DMS114 treated with DMSO at 0.1 percent for 48 hours (cell line): ENCODE results near the gene GCM1.

Experiments used
- DNase-seq: peaks from one replicate; lab custom pipeline; 2025; ENCODE audit not compliant: unreplicated experiment; lab: John Stamatoyannopoulos, UW

GCM1 gene

DNA sequence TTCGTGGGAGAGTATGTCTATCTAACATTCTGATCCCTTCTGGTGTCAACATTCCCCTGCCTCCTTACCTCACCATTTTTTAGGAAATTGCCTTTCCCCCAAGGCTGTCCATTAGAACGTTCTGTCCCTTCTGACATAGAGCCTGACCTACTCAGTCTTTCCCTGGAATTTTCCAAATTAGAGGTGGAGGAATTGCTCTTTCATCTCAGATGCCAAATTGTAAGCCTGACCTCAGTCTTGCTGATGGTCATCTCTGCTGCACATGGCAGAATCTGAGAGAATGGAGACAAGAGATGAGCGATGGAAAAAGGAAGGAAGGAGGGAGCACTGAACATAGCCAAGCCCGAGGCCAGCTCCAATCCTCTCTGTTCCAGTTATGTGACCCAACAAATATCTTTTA lies 5.4 kb upstream of the GCM1 start:
- DNase-seq = no peak

DNA sequence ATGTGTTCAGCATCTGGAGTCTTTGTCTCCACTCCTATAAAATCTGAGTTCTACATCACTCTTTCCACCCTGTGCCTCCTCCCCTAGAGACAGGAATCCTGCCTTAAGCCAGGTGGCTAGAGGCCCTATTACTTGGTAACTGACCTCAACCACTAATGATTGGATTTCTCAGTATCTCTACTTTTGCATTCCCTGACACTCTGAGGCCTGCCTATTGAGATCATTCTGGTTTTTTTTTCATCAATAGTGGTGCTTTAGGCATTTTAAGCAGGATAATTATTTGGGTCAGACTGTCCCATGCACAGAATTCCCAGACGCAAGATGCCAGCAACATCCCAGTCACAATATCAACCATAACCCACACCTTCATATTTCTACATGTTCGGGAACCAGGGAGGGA lies 3.9 kb upstream of the GCM1 start:
- no peak for DNase-seq

DNA sequence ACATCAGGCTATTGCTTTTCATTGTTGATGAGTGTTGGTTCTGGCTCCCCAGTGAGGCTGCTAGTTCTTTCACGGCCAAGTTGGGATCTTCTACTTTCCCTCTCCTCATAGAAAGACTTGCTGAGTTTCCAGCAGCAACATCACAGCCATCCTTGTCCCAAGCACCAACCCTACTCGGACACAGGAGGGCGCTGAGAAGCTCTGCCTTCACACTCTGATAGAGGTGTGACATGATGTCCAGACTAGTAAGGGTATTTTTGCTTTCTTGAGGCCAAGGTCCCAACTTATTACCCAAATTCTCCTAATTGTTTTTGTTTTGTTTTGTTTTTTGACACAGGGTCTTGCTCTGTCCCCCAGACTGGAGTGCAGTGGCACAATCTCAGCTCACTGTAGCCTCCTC lies 3.0 kb upstream of the GCM1 start:
- no peak for DNase-seq

DNA sequence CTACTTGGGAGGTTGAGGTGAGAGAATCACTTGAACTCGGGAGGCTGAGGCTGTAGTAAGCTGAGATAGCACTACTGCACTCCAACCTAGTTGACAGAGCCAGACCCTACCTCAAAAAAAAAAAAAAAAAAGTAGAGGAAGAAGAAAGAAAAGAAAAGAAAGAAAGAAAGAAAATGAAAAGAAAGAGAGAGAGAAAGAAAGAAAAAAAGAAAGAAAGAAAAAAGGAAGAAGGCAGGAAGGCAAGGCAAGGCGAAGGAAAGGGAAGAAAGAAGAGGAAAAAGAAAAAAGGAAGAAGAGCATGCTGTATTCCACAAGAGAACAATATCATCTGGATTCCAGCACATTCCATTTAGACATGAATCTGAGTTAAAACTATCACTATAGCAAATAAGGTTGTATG lies 3.8 kb downstream of the GCM1 start:
- DNase-seq = no peak

DNA sequence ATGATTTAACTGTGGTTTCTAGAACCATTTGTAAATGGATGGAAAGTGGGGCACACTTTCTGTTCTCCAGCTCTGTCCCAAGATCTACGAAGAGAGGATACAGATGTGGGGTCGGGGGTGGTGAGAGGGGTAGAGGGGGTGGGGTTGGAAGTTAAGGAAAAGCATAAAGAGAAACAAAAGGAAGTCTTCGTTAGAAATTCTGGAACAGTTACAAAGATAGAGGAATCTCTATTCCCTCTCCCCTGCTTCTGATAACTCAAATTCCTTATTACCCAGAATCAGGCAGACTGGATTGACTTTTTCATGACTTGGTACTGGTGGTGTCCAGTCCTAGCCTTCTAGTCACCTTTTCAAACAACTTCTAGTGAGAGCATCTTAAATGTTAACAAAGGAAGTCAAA lies 4.9 kb downstream of the GCM1 start:
- DNase-seq = no peak

DNA sequence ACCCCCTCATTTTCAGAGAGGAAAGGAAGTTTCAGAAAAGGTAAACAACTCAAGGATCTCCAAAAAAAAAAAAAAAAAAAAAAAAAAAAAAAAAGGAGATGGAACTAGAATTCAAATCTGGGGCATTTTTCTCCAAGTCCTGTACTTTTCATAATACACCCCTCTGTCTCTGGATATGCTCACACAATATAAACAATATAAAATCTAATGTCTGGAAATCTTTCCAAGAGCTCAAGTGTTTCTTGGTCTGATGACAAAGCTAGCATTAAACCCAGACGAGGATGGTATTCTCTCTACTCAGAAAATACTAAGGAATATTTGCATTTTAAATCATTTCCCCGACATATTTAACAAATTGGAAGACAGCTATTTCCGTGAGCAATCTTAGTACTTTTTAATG lies 5.8 kb downstream of the GCM1 start:
- no peak for DNase-seq

DNA sequence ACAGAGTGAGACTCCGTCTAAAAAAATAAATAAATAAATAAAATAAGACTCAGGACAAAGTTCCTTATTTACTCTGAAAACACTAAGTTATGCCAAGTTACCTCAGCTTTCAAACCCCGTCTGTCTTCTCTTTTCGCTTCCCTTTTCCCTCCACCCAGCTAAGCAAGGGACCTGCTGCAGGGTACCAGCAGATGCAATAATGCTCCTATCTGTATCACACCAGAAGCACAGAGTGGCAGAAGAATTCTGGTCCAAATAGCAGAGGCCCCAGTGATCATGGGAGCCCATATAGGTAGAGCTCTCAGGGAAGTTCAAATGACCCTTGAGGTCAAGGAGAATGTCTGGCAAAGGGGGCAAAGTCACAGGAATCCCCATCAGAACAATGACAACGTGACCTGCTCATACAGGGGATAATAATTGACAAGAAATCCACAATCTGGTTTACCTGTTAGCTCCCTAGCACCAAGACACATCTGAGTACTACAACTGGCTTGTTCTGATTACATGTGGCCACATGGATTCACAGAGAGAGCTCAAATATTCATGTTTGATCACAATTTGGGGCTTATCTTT lies 8.7 kb downstream of the GCM1 start:
- no peak for DNase-seq

DNA sequence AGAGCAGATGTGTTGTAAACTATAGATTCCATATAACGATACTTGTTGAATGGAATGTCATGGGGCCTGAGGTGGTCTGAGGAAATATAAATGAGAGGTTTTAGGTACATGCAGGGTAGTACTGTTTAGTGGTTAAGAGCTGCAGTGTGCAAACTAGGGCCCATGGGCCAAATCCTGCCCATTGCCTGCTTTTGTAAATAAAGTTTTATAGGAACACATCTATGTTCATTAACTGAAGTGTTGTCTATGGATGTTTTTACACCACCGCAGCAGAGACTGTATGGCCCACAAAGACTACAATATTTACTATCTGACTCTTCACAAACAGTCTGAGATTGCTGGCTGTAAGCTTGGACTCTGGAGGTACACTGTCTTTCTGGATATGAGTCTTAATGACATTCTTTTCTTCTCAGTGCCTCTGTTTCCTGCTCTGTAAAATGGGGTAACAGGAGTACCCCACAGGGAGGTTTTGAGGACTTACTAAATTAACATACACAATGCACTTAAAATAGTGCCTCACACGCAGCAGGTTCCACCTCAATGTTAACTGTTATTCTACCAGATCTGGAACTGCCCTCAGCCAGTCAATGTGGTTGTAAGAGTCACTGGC lies 12.5 kb downstream of the GCM1 start:
- DNase-seq = no peak

DNA sequence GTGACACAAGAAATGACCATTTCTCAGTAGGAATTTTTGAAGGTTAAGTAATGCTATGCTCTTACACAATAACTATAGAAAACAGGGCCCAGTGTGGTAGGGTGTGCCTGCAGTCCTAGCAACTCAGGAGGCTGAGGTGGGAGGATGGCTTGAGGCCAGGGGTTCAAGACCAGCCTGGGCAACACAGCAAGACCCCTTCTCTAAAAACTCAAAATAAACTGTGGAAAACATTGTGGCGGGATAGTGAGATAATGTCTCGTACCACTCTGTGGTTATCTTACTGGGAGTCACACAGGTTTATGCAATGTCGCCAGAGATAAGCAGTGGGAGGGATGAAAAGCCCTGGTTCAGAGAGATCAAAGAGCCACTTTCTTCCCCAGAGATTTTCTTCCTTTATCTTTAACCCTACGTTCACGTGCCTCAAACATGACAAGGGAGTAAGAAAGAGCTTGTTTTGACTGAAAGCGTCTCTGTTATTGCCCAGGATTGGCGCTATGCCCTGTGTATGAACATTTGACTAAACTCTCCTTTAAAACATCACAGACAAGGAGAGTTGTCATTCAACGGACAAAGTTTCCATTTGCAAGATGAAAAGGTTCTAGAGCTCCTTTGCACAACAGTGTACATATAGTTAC lies 13.9 kb downstream of the GCM1 start:
- DNase-seq = no peak

DNA sequence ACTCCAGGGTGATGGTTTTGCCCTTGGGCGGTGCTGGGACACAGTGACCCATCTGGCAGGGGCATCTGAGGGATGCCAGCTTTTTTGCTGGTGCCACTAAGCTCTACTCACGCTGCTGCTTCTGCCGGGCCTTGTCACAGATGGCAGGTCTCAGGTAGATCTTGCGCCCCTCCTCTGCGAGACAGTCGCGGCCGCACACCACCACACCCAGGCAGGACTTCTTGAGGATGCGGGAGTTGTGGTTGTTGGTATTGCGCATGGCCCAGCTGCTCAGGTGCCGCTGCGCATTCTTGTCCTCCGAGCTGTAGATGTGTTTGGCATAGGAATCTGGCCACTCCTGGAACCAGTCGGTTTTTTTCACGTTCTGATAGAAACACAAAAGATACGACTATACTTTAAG lies 14.7 kb downstream of the GCM1 start:
- DNase-seq = no peak

DNA sequence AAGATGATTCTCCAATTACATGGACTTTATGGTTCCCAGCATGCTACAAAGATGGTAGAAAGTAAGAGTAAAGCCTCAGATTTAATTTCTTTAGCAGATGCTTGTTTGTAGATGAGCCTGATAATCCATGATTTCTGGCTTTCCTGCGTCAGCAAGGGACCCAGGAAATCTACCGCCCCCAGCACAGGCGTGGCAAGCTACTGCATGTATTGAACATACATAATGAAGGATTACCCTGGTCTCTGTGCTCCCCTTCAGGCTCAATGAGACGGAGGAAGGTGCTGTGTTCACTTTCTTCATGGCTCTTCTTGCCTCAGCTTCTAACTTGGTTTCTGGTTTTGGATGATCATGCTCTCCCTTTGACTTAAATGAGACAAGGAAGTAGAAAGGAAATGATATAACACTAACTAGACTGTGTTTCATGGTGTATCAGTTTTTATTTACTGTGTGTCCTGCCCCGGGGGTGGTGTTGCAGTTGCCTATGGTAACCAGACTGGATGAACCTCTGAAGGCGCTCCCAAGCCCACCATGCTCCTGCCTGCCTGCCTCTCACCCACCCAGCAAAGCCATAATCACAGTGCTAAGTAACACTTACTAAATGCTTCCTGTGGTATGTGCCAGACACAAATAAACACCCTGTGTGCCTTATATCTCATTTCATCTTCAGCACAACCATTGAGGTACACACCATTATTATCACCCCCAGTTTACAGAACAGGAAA lies 17.9 kb downstream of the GCM1 start:
- DNase-seq = no peak

DNA sequence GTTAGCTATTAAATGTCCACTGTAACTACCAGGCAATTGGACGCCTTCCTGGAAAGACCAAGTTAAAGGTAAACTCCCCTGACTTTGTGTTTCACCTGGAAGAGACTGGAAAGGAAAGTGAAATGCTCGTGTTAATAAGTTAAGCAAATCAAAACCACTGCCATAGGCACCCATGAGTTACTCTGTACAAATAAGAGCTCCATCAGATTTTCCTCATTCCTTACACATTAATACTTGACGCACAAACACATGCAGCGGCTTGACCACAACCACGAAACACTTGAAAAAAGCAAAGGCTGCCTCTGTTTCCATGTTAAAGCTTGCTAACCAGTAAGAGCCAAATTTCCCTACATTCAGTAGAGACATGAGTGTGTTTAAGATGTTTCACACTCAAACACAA lies 19.8 kb downstream of the GCM1 start:
- no peak for DNase-seq

DNA sequence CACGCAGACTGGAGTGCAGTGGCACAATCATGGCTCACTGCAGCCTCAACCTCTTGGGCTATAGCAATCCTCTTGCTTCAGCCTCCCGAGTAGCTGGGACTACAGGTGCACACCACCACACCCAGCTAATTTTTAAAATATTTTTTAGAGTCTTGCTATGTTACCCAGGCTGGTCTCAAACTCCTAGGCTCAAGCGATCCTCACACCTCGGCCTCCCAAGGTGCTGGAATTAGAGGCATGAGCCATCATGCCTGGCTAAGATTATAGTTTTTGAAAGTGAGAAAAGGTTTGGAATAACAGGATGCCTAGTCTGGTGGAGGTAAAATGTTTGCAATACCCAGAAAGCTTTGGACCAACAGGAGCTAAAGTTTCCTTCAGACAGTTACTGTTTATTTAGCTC lies 23.4 kb downstream of the GCM1 start:
- no peak for DNase-seq

DNA sequence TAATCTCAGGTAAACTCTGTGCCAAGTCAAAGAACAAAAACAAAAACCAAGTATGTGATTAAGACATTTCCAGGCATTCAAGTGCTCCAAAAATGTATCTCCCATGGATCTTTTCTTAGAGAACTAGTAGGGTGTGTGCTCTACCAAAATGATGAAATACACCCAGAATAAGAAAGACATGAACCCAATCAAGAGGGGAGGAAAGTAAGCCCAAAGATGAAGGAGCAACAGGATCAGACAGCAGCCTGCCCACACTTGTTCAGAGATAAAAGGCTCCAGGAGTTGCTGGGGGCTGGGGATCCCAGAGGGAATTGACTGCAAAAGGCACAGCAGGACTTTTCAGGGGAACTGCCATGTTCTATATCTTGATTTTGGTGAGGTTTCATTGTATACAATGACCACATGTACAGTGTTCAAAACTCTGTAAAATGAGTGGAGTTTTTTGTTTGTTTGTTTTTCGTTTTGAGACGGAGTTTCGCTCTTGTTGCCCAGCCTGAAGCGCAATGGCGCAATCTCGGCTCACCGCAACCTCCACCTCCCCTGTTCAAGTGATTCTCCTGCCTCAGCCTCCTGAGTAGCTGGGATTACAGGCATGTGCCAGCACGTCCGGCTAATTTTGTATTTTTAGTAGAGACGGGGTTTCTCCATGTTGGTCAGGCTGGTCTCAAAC lies 24.4 kb downstream of the GCM1 start:
- no peak for DNase-seq

DNA sequence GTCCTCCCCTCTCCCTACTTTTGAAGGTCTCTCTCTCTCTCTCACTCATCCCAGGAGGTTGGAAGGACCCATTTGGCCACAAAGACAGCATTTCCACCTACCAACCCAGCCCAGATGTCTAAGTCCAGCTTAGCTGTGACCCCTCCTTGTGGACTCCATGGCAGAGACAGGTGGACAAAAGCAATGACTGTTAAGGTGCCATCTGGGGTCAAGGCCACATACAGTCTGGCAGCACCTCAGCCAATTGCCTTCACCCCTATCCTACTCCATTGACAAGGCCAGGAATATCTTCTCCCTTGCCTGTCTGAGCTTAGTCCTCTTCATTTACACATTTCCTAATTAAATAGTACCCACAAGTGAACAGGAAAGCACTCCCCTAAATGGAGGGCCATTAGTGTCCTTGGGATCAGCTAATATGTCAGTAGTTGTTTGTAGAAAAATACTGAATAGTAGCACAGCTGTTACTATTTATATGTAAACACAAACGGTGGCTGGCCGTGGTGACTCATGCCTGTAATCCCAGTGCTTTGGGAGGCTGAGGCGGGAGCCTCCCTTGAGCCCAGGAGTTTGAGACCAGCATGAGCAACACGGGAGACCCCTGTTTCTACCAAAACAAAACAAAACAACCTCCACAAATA lies 28.8 kb downstream of the GCM1 start:
- DNase-seq = no peak

DNA sequence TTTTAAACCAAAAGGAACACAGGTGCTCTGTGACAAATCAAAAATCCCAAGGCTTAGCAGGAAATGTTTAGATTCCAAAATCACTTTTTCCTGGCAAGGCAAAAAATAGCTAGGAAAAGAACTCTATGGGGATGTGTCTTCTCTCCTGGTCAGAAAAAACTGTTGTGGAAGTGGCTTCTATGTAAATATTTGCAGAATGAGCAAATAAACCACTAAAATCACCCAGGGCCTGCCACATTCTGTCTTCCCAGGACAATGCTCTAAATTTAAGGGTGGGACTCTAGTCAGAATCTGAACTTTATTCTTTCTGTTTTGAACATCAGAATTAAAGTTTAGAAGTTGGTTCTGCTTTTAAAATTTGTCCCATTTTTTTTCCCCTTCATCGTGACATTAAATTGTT lies 29.3 kb downstream of the GCM1 start:
- no peak for DNase-seq

DNA sequence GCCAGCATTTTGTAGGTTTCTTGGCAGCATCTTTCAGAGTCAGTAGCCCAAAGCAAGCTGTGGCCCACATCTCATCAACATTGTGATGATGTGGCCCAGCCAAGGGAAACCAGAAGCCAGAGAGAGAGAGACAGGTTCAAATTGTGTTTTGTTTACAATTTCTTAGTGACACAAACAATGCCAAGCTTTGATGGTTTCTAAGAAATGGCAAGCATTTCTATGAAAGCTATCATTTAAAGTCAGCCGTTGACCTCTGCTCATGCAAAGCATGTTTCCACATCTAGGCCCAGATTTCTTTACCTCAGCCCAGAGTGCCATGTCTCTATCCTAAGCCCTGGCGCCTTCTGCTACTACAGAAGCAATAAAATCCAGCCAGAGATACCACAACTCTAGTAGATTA lies 32.9 kb downstream of the GCM1 start:
- no peak for DNase-seq

DNA sequence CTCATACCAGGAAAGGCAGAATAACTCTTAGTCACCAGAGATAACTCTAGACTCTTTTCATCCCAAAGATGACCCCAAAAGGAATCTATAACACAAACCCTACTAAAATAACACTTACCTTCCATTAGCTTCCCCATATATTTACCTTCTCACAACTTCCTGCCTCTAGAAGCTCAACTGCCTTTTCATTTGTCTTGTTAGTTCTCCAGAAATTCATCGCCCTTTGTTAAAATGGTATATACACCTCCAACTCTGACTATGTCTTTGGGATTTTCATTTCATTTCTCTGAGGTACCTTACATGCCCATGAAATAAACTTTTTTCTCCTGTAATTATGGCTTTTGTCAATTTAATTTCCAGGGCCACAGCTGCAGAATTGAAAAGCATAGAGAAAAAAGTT lies 33.5 kb downstream of the GCM1 start:
- no peak for DNase-seq

DNA sequence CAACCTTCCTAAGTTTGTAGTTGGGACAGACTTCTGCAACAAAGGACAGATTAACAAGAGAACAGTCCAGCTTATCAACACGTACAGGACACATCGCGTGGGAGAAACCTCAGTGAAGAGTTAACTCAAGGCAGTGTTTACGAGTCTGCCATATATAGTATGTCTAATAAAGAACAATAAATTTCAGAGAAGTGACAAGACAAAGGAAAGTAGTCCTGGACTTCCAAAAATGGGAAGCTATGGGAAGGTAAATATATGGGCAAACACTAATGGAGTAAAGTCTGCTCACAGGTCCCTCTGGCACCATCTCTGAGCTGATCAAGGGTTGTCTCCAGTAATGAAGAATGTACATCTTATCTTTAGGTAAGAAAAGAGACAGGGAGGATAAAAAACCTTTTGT lies 34.9 kb downstream of the GCM1 start:
- no peak for DNase-seq

DNA sequence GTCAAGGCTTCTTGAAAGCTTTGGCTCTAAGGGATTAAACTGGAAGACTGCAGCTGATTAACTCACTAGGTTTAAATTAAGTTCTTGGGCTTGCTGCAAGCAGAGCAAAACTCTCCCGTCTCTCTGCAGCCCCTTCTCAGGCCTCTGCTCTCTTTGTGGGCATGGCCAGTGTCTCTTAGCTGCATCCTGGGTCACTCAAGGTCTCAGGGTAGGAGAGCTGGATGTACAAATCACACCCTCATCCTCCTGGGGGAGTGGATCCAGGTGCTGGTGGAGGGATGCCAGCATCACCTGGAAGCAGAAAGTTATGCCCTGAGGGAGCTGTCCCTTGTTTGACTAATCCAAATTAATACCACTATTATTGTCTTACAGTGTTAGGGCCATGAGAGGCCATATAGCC lies 35.8 kb downstream of the GCM1 start:
- DNase-seq = no peak

DNA sequence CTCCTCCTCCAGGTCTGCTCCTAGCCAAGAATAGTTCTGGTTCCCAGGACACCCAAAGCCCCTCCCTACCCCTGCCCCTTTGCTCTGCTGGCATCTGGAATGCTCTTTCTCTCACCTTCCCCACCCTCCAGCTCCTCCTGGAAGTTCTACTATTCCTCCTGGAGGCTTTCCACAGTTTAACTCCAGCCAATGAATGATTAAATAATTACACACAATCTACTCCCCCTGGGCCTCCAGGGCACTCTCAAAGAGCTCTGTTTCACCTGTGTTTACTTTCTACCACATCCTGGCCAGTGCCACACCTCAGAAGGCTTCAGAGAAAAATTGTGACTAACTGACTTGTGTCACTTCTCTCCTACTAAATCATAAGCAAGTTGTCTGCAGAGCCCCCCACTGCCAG lies 36.2 kb downstream of the GCM1 start:
- no peak for DNase-seq
